Ramos (cell line): ENCODE data around the gene CAPN12.

Experiments used
- in situ Hi-C: fragments of 300-500 bp; cut with MboI; formaldehyde crosslinking; loops from one replicate; pipeline ENCODE4 v1.14.3; 2022; ENCODE audit warnings: low sequenced_read_pairs; ENCODE audit not compliant: unreplicated experiment

Gene CAPN12

GRCh38 chr19:38727868-38728660 lies 16.2 kb downstream of the CAPN12 start:
- in situ Hi-C loops = no loop called here

GRCh38 chr19:38727306-38727867 lies 16.9 kb downstream of the CAPN12 start:
- in situ Hi-C loops = no loop called here

GRCh38 chr19:38726761-38727301 lies 17.4 kb downstream of the CAPN12 start:
- in situ Hi-C loops = no loop called here

GRCh38 chr19:38726284-38726673 lies 18.0 kb downstream of the CAPN12 start:
- in situ Hi-C loops = no loop called here

- in situ Hi-C loops = no loop called here
Measured at GRCh38 chr19:38725469-38726283, 18.6 kb downstream of the CAPN12 start.

GRCh38 chr19:38723990-38724854 lies 20.1 kb downstream of the CAPN12 start:
- in situ Hi-C loops = no loop called here

GRCh38 chr19:38723606-38723965 lies 20.7 kb downstream of the CAPN12 start:
- in situ Hi-C loops = no loop called here

- in situ Hi-C loops = no loop called here
Measured at GRCh38 chr19:38722947-38723605, 21.2 kb downstream of the CAPN12 start.

GRCh38 chr19:38721979-38722773 lies 22.1 kb downstream of the CAPN12 start:
- in situ Hi-C loops = no loop called here

- in situ Hi-C loops = no loop called here
Measured at GRCh38 chr19:38721496-38721895, 22.8 kb downstream of the CAPN12 start.

GRCh38 chr19:38720559-38721236 lies 23.6 kb downstream of the CAPN12 start:
- in situ Hi-C loops = no loop called here

GRCh38 chr19:38719761-38720558 lies 24.3 kb downstream of the CAPN12 start:
- in situ Hi-C loops = no loop called here

- in situ Hi-C loops = no loop called here
Measured at GRCh38 chr19:38718747-38719543, 25.3 kb downstream of the CAPN12 start.

GRCh38 chr19:38717855-38718254 lies 26.4 kb downstream of the CAPN12 start:
- in situ Hi-C loops = no loop called here

GRCh38 chr19:38717051-38717450 lies 27.2 kb downstream of the CAPN12 start:
- in situ Hi-C loops = no loop called here

GRCh38 chr19:38715555-38715954 lies 28.7 kb downstream of the CAPN12 start:
- in situ Hi-C loops = no loop called here

- in situ Hi-C loops = no loop called here
Measured at GRCh38 chr19:38714354-38714778, 29.9 kb downstream of the CAPN12 start.
